ENCODE data around the gene CUL9.

- TF ChIP-seq, protein P1, sequence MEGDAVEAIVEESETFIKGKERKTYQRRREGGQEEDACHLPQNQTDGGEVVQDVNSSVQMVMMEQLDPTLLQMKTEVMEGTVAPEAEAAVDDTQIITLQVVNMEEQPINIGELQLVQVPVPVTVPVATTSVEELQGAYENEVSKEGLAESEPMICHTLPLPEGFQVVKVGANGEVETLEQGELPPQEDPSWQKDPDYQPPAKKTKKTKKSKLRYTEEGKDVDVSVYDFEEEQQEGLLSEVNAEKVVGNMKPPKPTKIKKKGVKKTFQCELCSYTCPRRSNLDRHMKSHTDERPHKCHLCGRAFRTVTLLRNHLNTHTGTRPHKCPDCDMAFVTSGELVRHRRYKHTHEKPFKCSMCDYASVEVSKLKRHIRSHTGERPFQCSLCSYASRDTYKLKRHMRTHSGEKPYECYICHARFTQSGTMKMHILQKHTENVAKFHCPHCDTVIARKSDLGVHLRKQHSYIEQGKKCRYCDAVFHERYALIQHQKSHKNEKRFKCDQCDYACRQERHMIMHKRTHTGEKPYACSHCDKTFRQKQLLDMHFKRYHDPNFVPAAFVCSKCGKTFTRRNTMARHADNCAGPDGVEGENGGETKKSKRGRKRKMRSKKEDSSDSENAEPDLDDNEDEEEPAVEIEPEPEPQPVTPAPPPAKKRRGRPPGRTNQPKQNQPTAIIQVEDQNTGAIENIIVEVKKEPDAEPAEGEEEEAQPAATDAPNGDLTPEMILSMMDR (conservative IDR thresholded peaks at IDR 0.05 in 1 of 2, IDR thresholded peaks at IDR 0.05 in 1 of 2; ENCODE audit: extremely low read depth in 1 of 2, insufficient read depth in 1 of 2, low read depth in 1 of 2, low read length in 2 of 2) = no peak
- TF ChIP-seq EZH2 (IDR thresholded peaks at IDR 0.05; ENCODE audit: borderline replicate concordance, low read length) = no peak
These were observed 73.5 kb downstream of the CUL9 start for GRCh38 chr6:43255408-43256054.
